ENCODE measurements around the gene RPH3AL.

Gene RPH3AL

DNA sequence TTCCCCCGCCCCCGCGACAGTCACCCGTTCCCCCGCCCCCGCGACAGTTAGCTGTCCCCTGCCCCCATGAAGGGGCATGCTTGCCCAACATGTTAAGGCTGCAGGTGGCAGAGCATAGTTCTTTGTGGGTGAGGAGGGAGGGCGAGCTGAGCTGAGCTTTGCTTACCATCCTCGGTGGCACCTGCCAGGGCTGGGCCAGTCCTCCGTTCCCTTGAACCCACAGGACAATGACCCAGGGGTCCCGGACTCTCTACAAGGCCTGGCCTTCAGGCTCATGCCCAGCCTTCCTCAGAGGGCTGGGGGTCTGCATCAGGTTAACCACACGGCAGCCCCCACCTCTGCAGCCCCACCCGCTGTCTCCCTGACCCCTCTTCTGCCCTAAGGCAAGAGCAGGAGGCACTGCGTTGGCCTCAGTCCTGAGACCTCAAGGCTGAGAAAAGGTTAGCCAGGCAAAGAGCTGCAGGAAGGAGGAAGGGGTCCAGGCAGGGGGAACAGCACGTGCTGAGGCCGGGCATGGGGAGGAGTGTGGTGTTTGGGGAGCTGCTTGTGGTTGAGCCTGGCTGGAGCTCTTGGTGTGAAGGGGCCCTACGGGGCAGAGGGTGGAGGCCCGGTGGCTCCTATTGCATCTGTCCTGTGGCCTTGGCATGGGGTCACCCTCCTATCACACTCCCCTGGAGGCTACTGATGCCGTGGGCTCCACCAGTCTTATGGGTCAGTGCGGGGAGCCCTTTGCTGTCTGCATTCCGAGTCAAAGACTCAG is 159.8 kb downstream of the RPH3AL start:
- Histone ChIP-seq H3K4ac (ENCODE audit: low read length) (peak overlapping the region; percentile 53), H3K27ac (replicated peaks; ENCODE audit: low read length) (no peak overlapping the region), H3K27me3 (ENCODE audit: control insufficient read depth in 3 of 3, insufficient read depth in 3 of 3, low read depth in 1 of 3, low read length in 3 of 3) (peaks cover 0 to 32% (median 0%) of the 10 kb centered on the region in 3 experiments), H2BK15ac (ENCODE audit: low read length) (peak overlapping the region; percentile 92), H2AK5ac (ENCODE audit: low read depth, low read length) (peak overlapping the region; percentile 84), H3K36me3 (replicated peaks in 1 of 2; ENCODE audit: control insufficient read depth in 2 of 2, insufficient read depth in 2 of 2, low read length in 2 of 2) (no peaks in the 10 kb centered on the region), H3K9ac (ENCODE audit: low read depth, low read length, poor library complexity) (no peak overlapping the region), H3K9me3 (replicated peaks in 1 of 2; ENCODE audit: control insufficient read depth in 2 of 2, insufficient read depth in 1 of 2, low read depth in 1 of 2, low read length in 2 of 2) (peaks cover 0 to 2% of the 10 kb centered on the region in 2 donors), H3K14ac (ENCODE audit: low read length) (peak overlapping the region; percentile 82), H2AFZ (ENCODE audit: low read length) (no peak overlapping the region), H3K4me3 (ENCODE audit: low read length in 2 of 2) (no peak overlapping the region), H4K91ac (ENCODE audit: low read depth, low read length, poor library complexity) (no peak overlapping the region), H4K8ac (ENCODE audit: low read depth, low read length) (no peak overlapping the region), H3K23ac (ENCODE audit: low read depth, low read length, poor library complexity) (peak overlapping the region; percentile 80), H3K18ac (ENCODE audit: low read length) (peak overlapping the region; percentile 83), H2BK12ac (ENCODE audit: low read length) (no peak overlapping the region), H2BK120ac (ENCODE audit: low read depth, low read length) (peak overlapping the region; percentile 18), H3K4me1 (ENCODE audit: control insufficient read depth in 2 of 2, insufficient read depth in 1 of 2, low read depth in 1 of 2, low read length in 2 of 2) (peaks cover 0 to 2% of the 10 kb centered on the region in 2 donors), H2BK5ac (ENCODE audit: low read length) (no peak overlapping the region), H3K4me2 (ENCODE audit: insufficient read depth, low read length, poor library complexity, severe bottlenecking) (no peak overlapping the region), H3K79me1 (ENCODE audit: low read depth, low read length) (peaks cover 2% of the 10 kb centered on the region)
- no CpG with 5 or more reads among the region's 21 CpGs for WGBS, 2 donors (ENCODE audit: extremely low coverage in 2 of 2, insufficient read length in 2 of 2, insufficient replicate concordance in 1 of 2)
- no peak for DNase-seq (ENCODE audit: low spot score)

DNA sequence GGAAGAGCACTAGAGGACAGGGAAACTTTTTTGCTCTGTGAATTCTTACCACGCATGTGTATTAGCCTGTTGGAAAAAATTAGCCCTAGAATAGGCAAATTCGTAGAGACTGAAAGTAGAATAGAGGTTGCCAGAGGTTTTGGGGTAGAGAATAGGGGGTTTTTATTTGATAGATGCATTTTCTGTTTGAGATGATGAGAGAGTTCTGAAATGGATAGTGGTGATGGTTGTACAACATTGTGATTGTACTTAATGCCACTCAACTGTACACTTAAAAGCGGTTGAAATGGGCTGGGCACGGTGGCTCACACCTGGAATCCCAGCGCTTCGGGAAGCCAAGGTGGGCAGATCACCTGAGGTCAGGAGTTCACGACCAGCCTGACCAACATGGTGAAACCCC is 163.2 kb downstream of the RPH3AL start:
- H4K91ac ChIP-seq (ENCODE audit: low read depth, low read length, poor library complexity): no peak overlapping the region

DNA sequence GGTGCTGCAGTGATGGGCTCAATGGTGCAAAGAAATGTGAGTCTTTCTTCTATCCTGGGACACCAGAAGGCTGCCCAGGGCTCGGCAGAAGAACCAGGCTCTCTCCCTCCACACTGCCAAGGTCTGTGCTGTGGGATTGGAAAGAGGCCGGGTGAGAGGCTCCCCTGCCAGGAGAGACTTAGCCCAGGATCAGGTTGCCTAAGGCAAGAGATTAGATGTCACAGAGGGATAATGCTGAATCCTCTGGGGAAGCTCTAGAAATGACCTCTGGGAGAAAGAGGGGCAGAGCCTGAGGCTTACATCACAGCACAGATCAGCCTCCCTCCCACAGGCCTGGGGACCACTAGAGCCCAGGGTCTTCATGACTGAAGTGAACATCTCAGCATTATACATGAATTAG is 165.5 kb downstream of the RPH3AL start:
- H3K27me3 ChIP-seq (ENCODE audit: control insufficient read depth in 3 of 3, insufficient read depth in 3 of 3, low read depth in 1 of 3, low read length in 3 of 3): peaks cover 0 to 50% (median 18%) of the 10 kb centered on the region in 3 experiments
- no peak overlapping the region for H2BK5ac ChIP-seq (ENCODE audit: low read length)
- no CpG with 5 or more reads among the region's 2 CpGs for WGBS, 2 donors (ENCODE audit: extremely low coverage in 2 of 2, insufficient read length in 2 of 2, insufficient replicate concordance in 1 of 2)
- no peak overlapping the region for H4K8ac ChIP-seq (ENCODE audit: low read depth, low read length)
- no peak overlapping the region for H3K18ac ChIP-seq (ENCODE audit: low read length)
- no peak overlapping the region for H3K14ac ChIP-seq (ENCODE audit: low read length)
- no peak for DNase-seq (ENCODE audit: low spot score)
- H4K91ac ChIP-seq (ENCODE audit: low read depth, low read length, poor library complexity): no peak overlapping the region
- no peak overlapping the region for H3K9ac ChIP-seq (ENCODE audit: low read depth, low read length, poor library complexity)
- no peak overlapping the region for H3K27ac ChIP-seq (replicated peaks; ENCODE audit: low read length)
- H3K9me3 ChIP-seq (replicated peaks in 1 of 2; ENCODE audit: control insufficient read depth in 2 of 2, insufficient read depth in 1 of 2, low read depth in 1 of 2, low read length in 2 of 2): no peaks in the 10 kb centered on the region
- H3K4me3 ChIP-seq (ENCODE audit: low read length in 2 of 2): no peak overlapping the region
- no peak overlapping the region for H2AK5ac ChIP-seq (ENCODE audit: low read depth, low read length)
- H2BK15ac ChIP-seq (ENCODE audit: low read length): no peak overlapping the region
- no peak overlapping the region for H3K4ac ChIP-seq (ENCODE audit: low read length)
- H2BK120ac ChIP-seq (ENCODE audit: low read depth, low read length): no peak overlapping the region
- H3K23ac ChIP-seq (ENCODE audit: low read depth, low read length, poor library complexity): no peak overlapping the region
- no peak overlapping the region for H2AFZ ChIP-seq (ENCODE audit: low read length)
- H3K4me2 ChIP-seq (ENCODE audit: insufficient read depth, low read length, poor library complexity, severe bottlenecking): no peak overlapping the region
- H2BK12ac ChIP-seq (ENCODE audit: low read length): no peak overlapping the region
- H3K79me1 ChIP-seq (ENCODE audit: low read depth, low read length): no peaks in the 10 kb centered on the region
- H3K36me3 ChIP-seq (replicated peaks in 1 of 2; ENCODE audit: control insufficient read depth in 2 of 2, insufficient read depth in 2 of 2, low read length in 2 of 2): no peaks in the 10 kb centered on the region
- peaks cover 0 to 11% of the 10 kb centered on the region in 2 donors for H3K4me1 ChIP-seq (ENCODE audit: control insufficient read depth in 2 of 2, insufficient read depth in 1 of 2, low read depth in 1 of 2, low read length in 2 of 2)

More for the DNA sequence above, 163.2 kb downstream of the RPH3AL start:
- Histone ChIP-seq H3K4me3 (ENCODE audit: low read length in 2 of 2) (no peak overlapping the region), H3K9ac (ENCODE audit: low read depth, low read length, poor library complexity) (no peak overlapping the region), H3K27me3 (ENCODE audit: control insufficient read depth in 3 of 3, insufficient read depth in 3 of 3, low read depth in 1 of 3, low read length in 3 of 3) (peaks cover 0 to 36% (median 3%) of the 10 kb centered on the region in 3 experiments), H3K27ac (replicated peaks; ENCODE audit: low read length) (no peak overlapping the region), H3K23ac (ENCODE audit: low read depth, low read length, poor library complexity) (no peak overlapping the region), H3K79me1 (ENCODE audit: low read depth, low read length) (peaks cover 2% of the 10 kb centered on the region), H2BK12ac (ENCODE audit: low read length) (no peak overlapping the region), H3K36me3 (replicated peaks in 1 of 2; ENCODE audit: control insufficient read depth in 2 of 2, insufficient read depth in 2 of 2, low read length in 2 of 2) (no peaks in the 10 kb centered on the region), H2BK5ac (ENCODE audit: low read length) (no peak overlapping the region), H3K4me1 (ENCODE audit: control insufficient read depth in 2 of 2, insufficient read depth in 1 of 2, low read depth in 1 of 2, low read length in 2 of 2) (peaks cover 0 to 10% of the 10 kb centered on the region in 2 donors), H2BK15ac (ENCODE audit: low read length) (no peak overlapping the region), H2AK5ac (ENCODE audit: low read depth, low read length) (no peak overlapping the region), H3K18ac (ENCODE audit: low read length) (no peak overlapping the region), H3K4ac (ENCODE audit: low read length) (no peak overlapping the region), H3K14ac (ENCODE audit: low read length) (no peak overlapping the region), H3K9me3 (replicated peaks in 1 of 2; ENCODE audit: control insufficient read depth in 2 of 2, insufficient read depth in 1 of 2, low read depth in 1 of 2, low read length in 2 of 2) (no peaks in the 10 kb centered on the region), H2AFZ (ENCODE audit: low read length) (no peak overlapping the region), H3K4me2 (ENCODE audit: insufficient read depth, low read length, poor library complexity, severe bottlenecking) (no peak overlapping the region), H4K8ac (ENCODE audit: low read depth, low read length) (no peak overlapping the region), H2BK120ac (ENCODE audit: low read depth, low read length) (no peak overlapping the region)
- no CpG with 5 or more reads among the region's 7 CpGs for WGBS, 2 donors (ENCODE audit: extremely low coverage in 2 of 2, insufficient read length in 2 of 2, insufficient replicate concordance in 1 of 2)
- no peak for DNase-seq (ENCODE audit: low spot score)

DNA sequence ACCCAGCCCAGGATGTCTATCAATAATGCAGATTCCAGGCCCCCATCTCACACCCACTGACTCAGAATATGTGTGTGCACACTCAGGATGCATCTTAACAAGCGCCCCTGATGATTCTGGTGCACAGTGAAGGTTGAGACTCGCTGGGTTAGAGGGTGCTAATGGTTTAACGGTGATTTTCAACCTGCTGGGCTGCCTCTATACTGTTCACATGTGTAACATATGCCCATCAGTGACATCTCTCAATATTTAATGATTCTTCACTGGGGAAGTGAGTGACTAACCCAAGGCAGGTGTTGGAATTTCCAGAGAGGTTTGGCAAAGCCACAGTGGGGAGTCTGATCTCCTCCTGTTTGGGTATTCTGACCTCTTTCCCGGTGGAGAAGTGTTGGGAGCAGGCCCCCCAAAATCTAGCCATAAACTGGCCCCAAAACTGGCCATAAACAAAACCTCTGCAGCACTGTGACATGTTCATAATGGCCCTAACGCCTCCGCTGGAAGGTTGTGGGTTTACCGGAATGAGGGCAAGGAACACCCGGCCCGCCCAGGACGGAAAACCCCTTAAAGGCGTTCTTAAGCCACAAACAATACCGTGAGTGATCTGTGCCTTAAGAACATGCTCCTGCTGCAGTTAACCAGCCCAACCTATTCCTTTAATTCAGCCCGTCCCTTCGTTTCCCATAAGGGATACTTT is 167.0 kb downstream of the RPH3AL start:
- Histone ChIP-seq H2AK5ac (ENCODE audit: low read depth, low read length) (no peak overlapping the region), H3K27me3 (ENCODE audit: control insufficient read depth in 3 of 3, insufficient read depth in 3 of 3, low read depth in 1 of 3, low read length in 3 of 3) (peaks cover 10 to 64% (median 33%) of the 10 kb centered on the region in 3 experiments), H3K9me3 (replicated peaks in 1 of 2; ENCODE audit: control insufficient read depth in 2 of 2, insufficient read depth in 1 of 2, low read depth in 1 of 2, low read length in 2 of 2) (no peaks in the 10 kb centered on the region), H3K36me3 (replicated peaks in 1 of 2; ENCODE audit: control insufficient read depth in 2 of 2, insufficient read depth in 2 of 2, low read length in 2 of 2) (no peaks in the 10 kb centered on the region), H3K4me2 (ENCODE audit: insufficient read depth, low read length, poor library complexity, severe bottlenecking) (no peak overlapping the region), H3K4ac (ENCODE audit: low read length) (no peak overlapping the region), H2BK120ac (ENCODE audit: low read depth, low read length) (no peak overlapping the region), H3K27ac (replicated peaks; ENCODE audit: low read length) (no peak overlapping the region), H3K14ac (ENCODE audit: low read length) (no peak overlapping the region), H3K4me1 (ENCODE audit: control insufficient read depth in 2 of 2, insufficient read depth in 1 of 2, low read depth in 1 of 2, low read length in 2 of 2) (peaks cover 0 to 15% of the 10 kb centered on the region in 2 donors), H3K4me3 (ENCODE audit: low read length in 2 of 2) (no peak overlapping the region), H2BK15ac (ENCODE audit: low read length) (no peak overlapping the region), H2AFZ (ENCODE audit: low read length) (no peak overlapping the region), H4K8ac (ENCODE audit: low read depth, low read length) (no peak overlapping the region), H2BK12ac (ENCODE audit: low read length) (no peak overlapping the region), H3K9ac (ENCODE audit: low read depth, low read length, poor library complexity) (no peak overlapping the region), H3K79me1 (ENCODE audit: low read depth, low read length) (no peaks in the 10 kb centered on the region), H2BK5ac (ENCODE audit: low read length) (no peak overlapping the region), H4K91ac (ENCODE audit: low read depth, low read length, poor library complexity) (no peak overlapping the region), H3K23ac (ENCODE audit: low read depth, low read length, poor library complexity) (no peak overlapping the region), H3K18ac (ENCODE audit: low read length) (no peak overlapping the region)
- WGBS, 2 donors (ENCODE audit: extremely low coverage in 2 of 2, insufficient read length in 2 of 2, insufficient replicate concordance in 1 of 2): no CpG with 5 or more reads among the region's 14 CpGs
- no peak for DNase-seq (ENCODE audit: low spot score)
